Epithelial cell of prostate (primary cell): Measurements from ENCODE around the gene KRTAP9-8.
"Not testable (repeated sequence)": the region's sequence is repeated elsewhere in the genome, so short reads cannot be mapped to it uniquely, and the experiment has no call there.

Experiments used
- DNase-seq: peaks from one replicate; pipeline ENCODE4 v3.0.0-alpha.2; 2011; ENCODE audit warnings: low read depth, low spot score
- H3K27ac ChIP-seq: fragments of 450-650 bp; 2 replicates; pipeline ENCODE4 v1.5.1; 2017; ENCODE audit warnings: mild to moderate bottlenecking

The KRTAP9-8 gene

GRCh38 chr17:41254861-41255260 is 17.1 kb downstream of the KRTAP9-8 start:
- H3K27ac ChIP-seq: no peak overlapping the region
- DNase-seq: no peak

DNA sequence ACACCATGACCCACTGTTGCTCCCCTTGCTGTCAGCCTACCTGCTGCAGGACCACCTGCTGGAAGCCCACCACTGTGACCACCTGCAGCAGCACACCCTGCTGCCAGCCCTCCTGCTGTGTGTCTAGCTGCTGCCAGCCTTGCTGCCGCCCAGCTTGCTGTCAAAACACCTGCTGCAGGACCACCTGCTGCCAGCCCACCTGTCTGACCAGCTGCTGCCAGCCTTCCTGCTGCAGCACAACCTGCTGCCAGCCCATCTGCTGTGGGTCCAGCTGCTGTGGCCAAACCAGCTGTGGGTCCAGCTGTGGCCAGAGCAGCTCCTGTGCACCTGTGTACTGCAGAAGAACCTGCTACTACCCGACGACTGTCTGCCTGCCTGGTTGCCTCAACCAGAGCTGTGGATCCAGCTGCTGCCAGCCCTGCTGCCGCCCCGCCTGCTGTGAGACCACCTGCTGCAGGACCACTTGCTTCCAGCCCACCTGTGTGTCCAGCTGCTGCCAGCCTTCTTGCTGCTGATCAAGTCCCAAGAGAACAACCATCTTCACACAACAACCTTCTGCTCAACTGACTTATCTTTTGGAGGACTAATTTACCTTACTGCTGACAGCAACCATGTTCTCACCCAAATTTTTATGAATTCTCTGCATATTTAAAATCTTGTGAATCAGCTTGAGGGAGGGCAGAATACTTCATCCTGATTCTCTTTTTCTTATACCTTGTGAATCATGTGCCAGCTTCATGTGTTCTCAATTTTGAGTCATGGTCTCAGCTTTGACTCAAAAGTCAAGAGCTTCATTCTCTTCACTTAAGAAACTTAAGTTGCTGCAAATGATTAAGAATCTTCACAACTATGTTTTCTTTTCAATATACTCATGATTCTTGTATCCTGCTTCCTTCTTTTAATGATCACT is 17.8 kb downstream of the KRTAP9-8 start, which contains the start of gene KRTAP9-9:
Gene KRTAP9-9, plus strand, starts transcription at position 4 of the 910 bp plus-strand sequence.
- not testable (repeated sequence) for DNase-seq, H3K27ac ChIP-seq

DNA sequence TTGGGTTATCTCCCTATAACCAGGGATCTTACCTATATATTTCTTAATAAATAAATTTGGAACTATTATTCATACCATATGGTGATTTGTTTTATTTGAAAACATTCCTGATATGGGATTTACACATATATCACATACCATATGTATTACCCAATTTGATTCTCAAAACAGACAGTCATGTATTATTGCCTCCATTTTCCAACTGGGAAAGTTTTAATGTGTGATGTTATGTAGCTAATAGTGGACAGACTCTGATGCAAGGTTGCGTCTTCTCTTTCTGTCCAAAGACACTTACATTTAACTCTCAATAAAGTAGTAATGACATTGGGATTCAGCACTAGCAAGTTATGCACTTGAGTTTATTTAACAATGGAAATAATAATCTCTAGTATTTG is 18.5 kb downstream of the KRTAP9-8 start:
- no peak for DNase-seq

GRCh38 chr17:41258406-41258805 is 20.6 kb downstream of the KRTAP9-8 start:
- H3K27ac ChIP-seq: no peak overlapping the region
- DNase-seq: no peak

More for the DNA sequence above, 18.5 kb downstream of the KRTAP9-8 start:
- H3K27ac ChIP-seq: no peak overlapping the region

DNA sequence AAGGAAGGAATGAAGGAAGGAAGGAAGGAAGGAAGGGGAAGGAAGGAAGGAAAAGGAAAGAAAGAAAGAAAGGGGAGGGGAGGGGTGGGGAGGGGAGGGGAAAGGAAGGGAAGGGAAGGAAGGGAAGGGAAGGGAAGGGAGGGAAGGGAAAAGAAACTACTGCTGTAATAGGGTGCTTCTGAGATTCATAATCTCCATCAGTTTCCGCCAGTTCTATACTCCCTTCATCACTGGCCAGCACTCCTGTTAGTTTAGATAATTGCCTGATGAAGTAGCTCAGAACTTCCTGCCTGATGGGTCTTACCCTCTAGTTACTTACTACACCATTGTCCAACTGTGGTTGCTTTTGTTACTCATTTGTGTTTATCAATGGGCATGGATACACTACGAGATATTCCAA is 25.4 kb downstream of the KRTAP9-8 start:
- H3K27ac ChIP-seq: no peak overlapping the region
- DNase-seq: no peak

DNA sequence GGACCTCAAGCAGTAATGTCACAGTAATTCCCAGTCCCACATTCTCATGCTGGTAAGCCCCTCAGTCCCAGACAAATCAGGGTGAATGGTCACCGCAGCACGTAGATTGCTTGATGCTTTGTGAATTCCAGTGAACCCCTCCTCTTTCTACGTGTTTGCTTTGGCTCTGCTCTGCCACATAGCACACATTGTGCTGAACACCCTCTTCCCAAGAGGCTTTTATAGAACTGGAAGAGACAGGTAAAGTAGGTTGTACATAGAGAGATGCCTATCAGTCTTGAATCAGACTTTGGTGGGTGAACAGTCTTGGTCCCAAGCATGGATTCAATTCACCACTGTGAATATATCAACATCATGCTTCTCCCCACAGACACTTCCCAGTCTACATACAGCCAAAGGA is 26.8 kb downstream of the KRTAP9-8 start:
- H3K27ac ChIP-seq: no peak overlapping the region
- DNase-seq: no peak

GRCh38 chr17:41265078-41265477 is 27.3 kb downstream of the KRTAP9-8 start, which contains the start of gene KRTAP9-6:
KRTAP9-6 (plus strand) TSS chr17:41265378; CDS start chr17:41265378, 0 bp downstream.
- H3K27ac ChIP-seq: no peak within 1 kb of the TSS
- no peak for DNase-seq

GRCh38 chr17:41267711-41268110 is 29.9 kb downstream of the KRTAP9-8 start:
- no peak for DNase-seq
- no peak overlapping the region for H3K27ac ChIP-seq

DNA sequence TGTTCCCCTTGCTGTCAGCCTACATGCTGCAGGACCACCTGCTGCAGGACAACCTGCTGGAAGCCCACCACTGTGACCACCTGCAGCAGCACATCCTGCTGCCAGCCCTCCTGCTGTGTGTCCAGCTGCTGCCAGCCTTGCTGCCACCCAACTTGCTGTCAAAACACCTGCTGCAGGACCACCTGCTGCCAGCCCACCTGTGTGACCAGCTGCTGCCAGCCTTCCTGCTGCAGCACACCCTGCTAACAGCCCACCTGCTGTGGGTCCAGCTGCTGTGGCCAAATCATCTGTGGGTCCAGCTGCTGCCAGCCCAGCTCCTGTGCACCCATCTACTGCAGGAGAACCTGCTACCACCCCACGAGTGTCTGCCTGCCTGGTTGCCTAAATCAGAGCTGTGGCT is 33.5 kb downstream of the KRTAP9-8 start:
- DNase-seq, H3K27ac ChIP-seq: not testable (repeated sequence)

DNA sequence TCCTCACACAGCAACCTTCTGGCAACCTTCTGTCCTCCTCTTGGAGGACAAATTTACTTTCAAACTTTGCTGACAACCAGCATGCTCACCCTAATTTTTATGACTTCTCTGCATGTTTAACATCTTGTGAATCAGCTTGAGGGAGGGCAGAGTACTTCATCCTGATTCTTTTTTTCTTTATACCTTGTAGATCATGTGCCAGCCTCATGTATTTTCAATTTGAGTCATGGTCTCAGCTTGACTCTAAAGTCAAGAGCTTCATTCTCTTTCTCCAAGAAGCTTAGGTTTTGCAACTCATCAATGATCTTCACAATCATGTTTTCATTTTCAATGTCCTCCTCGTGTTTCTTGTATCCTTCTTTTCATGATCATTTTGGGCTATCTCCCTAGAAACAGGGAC is 34.1 kb downstream of the KRTAP9-8 start:
- H3K27ac ChIP-seq: no peak overlapping the region
- DNase-seq: no peak

- not testable (repeated sequence) for DNase-seq, H3K27ac ChIP-seq
Measured at GRCh38 chr17:41275648-41276190, 37.9 kb downstream of the KRTAP9-8 start, which contains the start of gene KRTAP9-7. KRTAP9-7 (plus strand) TSS chr17:41275698; CDS start chr17:41275698, 0 bp downstream.

- DNase-seq: no peak
- H3K27ac ChIP-seq: no peak overlapping the region
Measured at GRCh38 chr17:41278176-41278955, 40.6 kb downstream of the KRTAP9-8 start.

- DNase-seq: no peak
- no peak overlapping the region for H3K27ac ChIP-seq
Measured at GRCh38 chr17:41284043-41284442, 46.2 kb downstream of the KRTAP9-8 start.

- no peak overlapping the region for H3K27ac ChIP-seq
Measured at GRCh38 chr17:41284546-41284945, 46.7 kb downstream of the KRTAP9-8 start.

DNA sequence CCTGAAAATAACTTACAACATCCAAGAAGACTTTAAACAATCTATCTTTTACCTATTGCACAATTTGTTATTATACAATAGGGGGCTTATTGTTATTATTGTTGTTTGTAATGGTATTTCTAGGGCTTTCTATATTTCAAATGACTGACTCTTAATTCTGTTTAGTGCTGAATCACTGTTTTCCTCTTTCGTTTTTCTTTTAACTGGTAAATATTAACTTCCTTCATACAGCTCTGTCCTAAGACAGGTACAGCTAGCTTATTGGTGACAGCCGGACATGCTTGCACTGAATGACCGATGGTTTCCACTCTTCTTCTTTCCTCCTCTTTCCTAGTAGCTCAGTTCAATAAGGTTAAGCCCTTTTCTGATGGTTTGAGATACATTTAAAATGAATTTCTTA is 49.3 kb downstream of the KRTAP9-8 start:
- no peak for DNase-seq
- H3K27ac ChIP-seq: no peak overlapping the region

More at GRCh38 chr17:41284546-41284945, 46.7 kb downstream of the KRTAP9-8 start:
- no peak for DNase-seq
